H9 (cell line): ENCODE measurements around the gene MGAT4D. TPM values are rescaled to one million over a fixed set of nuclear protein-coding genes. Genes with fewer than 3 reads are reported as not detected.
A peak's percentile ranks its signal among the peaks of the same experiment; 100 is the strongest.

Experiments
- DNase-seq: peaks from one replicate; pipeline ENCODE4 v3.0.0-alpha.2; 2017
- H2AFZ ChIP-seq: one replicate; pipeline ENCODE4 v1.6.1; 2013; ENCODE audit warnings: mild to moderate bottlenecking, low read length, control low read depth, moderate library complexity
- H2AK5ac ChIP-seq: 2 replicates; pipeline ENCODE4 v1.6.1; 2013; ENCODE audit warnings: low read length, control low read depth, mixed read lengths; ENCODE audit not compliant: insufficient read length
- H2BK120ac ChIP-seq: one replicate; pipeline ENCODE4 v1.6.1; 2013; ENCODE audit warnings: low read depth, mild to moderate bottlenecking, low read length, control low read depth, inconsistent platforms; ENCODE audit not compliant: poor library complexity, severe bottlenecking
- H2BK12ac ChIP-seq: 2 replicates; pipeline ENCODE4 v1.6.1; 2013; ENCODE audit warnings: low read length, control low read depth, mixed read lengths, low read depth; ENCODE audit not compliant: insufficient read length
- H2BK15ac ChIP-seq: 2 replicates; pipeline ENCODE4 v1.6.1; 2013; ENCODE audit warnings: low read depth, low read length, control low read depth
- H2BK20ac ChIP-seq: one replicate; pipeline ENCODE4 v1.6.1; 2013; ENCODE audit warnings: low read depth, mild to moderate bottlenecking, low read length, control low read depth, inconsistent platforms; ENCODE audit not compliant: poor library complexity, severe bottlenecking
- H2BK5ac ChIP-seq: 2 replicates; pipeline ENCODE4 v1.6.1; 2013; ENCODE audit warnings: low read length, control low read depth, mixed read lengths; ENCODE audit not compliant: insufficient read length
- H3K14ac ChIP-seq: 2 replicates; pipeline ENCODE4 v1.6.1; 2013; ENCODE audit warnings: low read length, control low read depth; ENCODE audit not compliant: insufficient read depth
- H3K18ac ChIP-seq: 2 replicates; pipeline ENCODE4 v1.6.1; 2013; ENCODE audit warnings: low read depth, mild to moderate bottlenecking, mixed read lengths, low read length, control low read depth; ENCODE audit not compliant: insufficient read length
- H3K23ac ChIP-seq: 2 replicates; pipeline ENCODE4 v1.6.1; 2013; ENCODE audit warnings: low read length, control low read depth, mixed read lengths, low read depth; ENCODE audit not compliant: insufficient read length
- H3K23me2 ChIP-seq: 2 replicates; pipeline ENCODE4 v1.6.1; 2013; ENCODE audit warnings: low read depth, mild to moderate bottlenecking, mixed read lengths, low read length, control low read depth; ENCODE audit not compliant: insufficient read length, poor library complexity, severe bottlenecking
- H3K27ac ChIP-seq: 2 replicates; pipeline ENCODE4 v1.5.1; 2013; ENCODE audit warnings: low read length, control low read depth, mixed read lengths, low read depth; ENCODE audit not compliant: insufficient read length
- H3K27me3 ChIP-seq: 2 replicates; pipeline ENCODE4 v1.6.1; 2013; ENCODE audit warnings: low read length, control low read depth, inconsistent platforms; ENCODE audit not compliant: insufficient read depth
- H3K4ac ChIP-seq: 2 replicates; pipeline ENCODE4 v1.6.1; 2013; ENCODE audit warnings: low read depth, mild to moderate bottlenecking, control low read depth, inconsistent platforms, low read length, moderate library complexity
- H3K4me1 ChIP-seq: 2 replicates; pipeline ENCODE4 v1.6.1; 2013; ENCODE audit warnings: low read length, control low read depth, inconsistent platforms; ENCODE audit not compliant: insufficient read depth
- H3K4me2 ChIP-seq: 2 replicates; pipeline ENCODE4 v1.6.1; 2013; ENCODE audit warnings: low read length, control low read depth, mixed read lengths; ENCODE audit not compliant: insufficient read length, insufficient read depth
- H3K56ac ChIP-seq: 2 replicates; pipeline ENCODE4 v1.6.1; 2013; ENCODE audit warnings: low read depth, mild to moderate bottlenecking, mixed read lengths, low read length, control low read depth; ENCODE audit not compliant: insufficient read length
- H3K79me1 ChIP-seq: 2 replicates; pipeline ENCODE4 v1.6.1; 2013; ENCODE audit warnings: low read depth, mild to moderate bottlenecking, moderate library complexity, low read length, control low read depth, inconsistent platforms; ENCODE audit not compliant: insufficient read depth, poor library complexity, severe bottlenecking
- H3K79me2 ChIP-seq: 2 replicates; pipeline ENCODE4 v1.6.1; 2013; ENCODE audit warnings: low read length, control low read depth, inconsistent platforms; ENCODE audit not compliant: insufficient read depth
- H3K9ac ChIP-seq: 2 replicates; pipeline ENCODE4 v1.6.1; 2013; ENCODE audit warnings: low read length, control low read depth, mixed read lengths; ENCODE audit not compliant: insufficient read length; ENCODE audit errors: extremely low read depth
- H3K9me3 ChIP-seq: one replicate; pipeline ENCODE4 v1.6.1; 2013; ENCODE audit warnings: low read depth, low read length, inconsistent platforms; ENCODE audit not compliant: control insufficient read depth
- H3T11ph ChIP-seq: one replicate; pipeline ENCODE4 v1.6.1; 2013; ENCODE audit warnings: mild to moderate bottlenecking, low read length, control low read depth, inconsistent platforms
- H4K20me1 ChIP-seq: one replicate; pipeline ENCODE4 v1.6.1; 2013; ENCODE audit not compliant: control insufficient read depth, insufficient read length, insufficient read depth
- H4K5ac ChIP-seq: 2 replicates; pipeline ENCODE4 v1.6.1; 2013; ENCODE audit warnings: low read depth, mild to moderate bottlenecking, mixed read lengths, low read length, control low read depth; ENCODE audit not compliant: insufficient read length
- H4K8ac ChIP-seq: replicated peaks from 2 replicates; pipeline ENCODE4 v1.6.1; 2013; ENCODE audit warnings: low read length, control low read depth, mixed read lengths, low read depth; ENCODE audit not compliant: insufficient read length
- H4K91ac ChIP-seq: 2 replicates; pipeline ENCODE4 v1.6.1; 2013; ENCODE audit warnings: low read depth, mild to moderate bottlenecking, moderate library complexity, mixed read lengths, low read length, control low read depth; ENCODE audit not compliant: insufficient read length
- H3K27ac Mint-ChIP-seq, 3 experiments: 2 replicates in 2 of 3; 3 replicates in 1 of 3; pipeline ENCODE4 v1.8.0; 2020 to 2021; ENCODE audit warnings: mixed read lengths in 3 of 3, mild to moderate bottlenecking in 1 of 3, moderate library complexity in 1 of 3
- H3K27me3 Mint-ChIP-seq: 2 replicates; pipeline ENCODE4 v1.8.0; 2021; ENCODE audit warnings: low read depth, mild to moderate bottlenecking, moderate library complexity, mixed read lengths
- H3K36me3 Mint-ChIP-seq, 3 experiments: 2 replicates in 2 of 3; 3 replicates in 1 of 3; pipeline ENCODE4 v1.8.0; 2020 to 2021; ENCODE audit warnings: low read depth in 3 of 3, mixed read lengths in 3 of 3; ENCODE audit not compliant: insufficient read depth in 1 of 3
- H3K4me1 Mint-ChIP-seq, 2 experiments: 2 replicates each; pipeline ENCODE4 v1.8.0; 2020; ENCODE audit warnings: mixed read lengths in 2 of 2
- H3K4me3 Mint-ChIP-seq, 2 experiments: 2 replicates in 1 of 2; 3 replicates in 1 of 2; pipeline ENCODE4 v1.8.0; 2020 to 2021; ENCODE audit warnings: mild to moderate bottlenecking in 2 of 2, mixed read lengths in 2 of 2, moderate library complexity in 1 of 2
- H3K9me3 Mint-ChIP-seq, 2 experiments: 2 replicates in 1 of 2; 3 replicates in 1 of 2; pipeline ENCODE4 v1.8.0; 2020; ENCODE audit warnings: mild to moderate bottlenecking in 2 of 2, mixed read lengths in 2 of 2, moderate library complexity in 1 of 2
- CTCF ChIP-seq: fragments of 200-600 bp; sonication (generic); conservative IDR thresholded peaks from 3 replicates; pipeline ENCODE4 v1.8.0; 2021; ENCODE audit warnings: antibody characterized with exemption, mild to moderate bottlenecking
- WGBS: extraction: QIAGEN DNeasy Blood & Tissue Kit; methylation state at CpG from one replicate; pipeline ENCODE4 v1.1.7; 2013; ENCODE audit warnings: missing lambda C conversion rate, low lambda C conversion rate, mixed read lengths; ENCODE audit not compliant: insufficient read length; ENCODE audit errors: extremely low coverage; 5-methylcytosine and 5-hydroxymethylcytosine counted together
- total RNA-seq: library from RNA; stranded (reverse); gene quantifications from 2 replicates; pipeline ENCODE4 v1.2.1, GENCODE V29; 2021

MGAT4D gene
- total RNA-seq, 1 experiment from 2014 or later: not detected

GRCh38 chr4:140426610-140427105, 71.4 kb downstream of the MGAT4D start:
- H3K9ac ChIP-seq: no peak overlapping the region

More at GRCh38 chr4:140426610-140427105, 71.4 kb downstream of the MGAT4D start:
- Histone ChIP-seq H3K4me2 (peak overlapping the region; percentile 48), H3K4me1 (no peaks in the 10 kb centered on the region), H4K8ac (no peak overlapping the region), H3K23me2 (peaks cover 7% of the 10 kb centered on the region), H4K20me1 (no peaks in the 10 kb centered on the region), H3K27me3 (no peaks in the 10 kb centered on the region), H3K14ac (no peak overlapping the region; the same call in 1 of the 2 replicates), H3K18ac (no peak overlapping the region), H2BK15ac (no peak overlapping the region), H2BK12ac (no peak overlapping the region), H3K56ac (no peak overlapping the region), H2BK20ac (no peak overlapping the region), H2AK5ac (no peak overlapping the region), H3T11ph (no peak overlapping the region), H3K27ac (no peak overlapping the region), H2AFZ (no peak overlapping the region), H3K23ac (no peak overlapping the region), H4K5ac (no peak overlapping the region), H2BK120ac (no peak overlapping the region), H4K91ac (no peak overlapping the region), H3K9me3 (no peaks in the 10 kb centered on the region), H3K4ac (no peak overlapping the region), H2BK5ac (no peak overlapping the region), H3K79me1 (no peaks in the 10 kb centered on the region), H3K79me2 (no peaks in the 10 kb centered on the region)
- Mint-ChIP-seq H3K27ac (peak overlapping the region in 1 of 3 experiments; percentile 76; a peak in 1 of 7 replicates), H3K4me3 (peak overlapping the region; percentile 76 to 88), H3K36me3 (no peaks in the 10 kb centered on the region), H3K27me3 (peaks cover 24% of the 10 kb centered on the region), H3K9me3 (no peaks in the 10 kb centered on the region), H3K4me1 (peaks cover 10 to 15% of the 10 kb centered on the region in 2 experiments)
- TF ChIP-seq CTCF: peak; percentile 34; the same call in 2 of the 3 replicates
- no CpG with 5 or more reads among the region's 23 CpGs for WGBS
- DNase-seq: no peak
